COLO829 (cell line): ENCODE data around the gene UAP1.
"Not testable (repeated sequence)": the region's sequence is repeated elsewhere in the genome, so short reads cannot be mapped to it uniquely, and the experiment has no call there.

Experiments
- DNase-seq: peaks from one replicate; pipeline ENCODE4 v3.0.0; 2012; ENCODE audit warnings: low spot score

Gene UAP1

GRCh38 chr1:162565460-162565859, 3.9 kb downstream of the UAP1 start:
- DNase-seq: no peak

GRCh38 chr1:162566870-162567269, 5.3 kb downstream of the UAP1 start:
- DNase-seq: no peak

GRCh38 chr1:162568802-162569201, 7.3 kb downstream of the UAP1 start:
- no peak for DNase-seq

- no peak for DNase-seq
These were observed 9.2 kb downstream of the UAP1 start for GRCh38 chr1:162570718-162571117.

- DNase-seq: not testable (repeated sequence)
These were observed 9.6 kb downstream of the UAP1 start for GRCh38 chr1:162571121-162571520.

- no peak for DNase-seq
These were observed 10.2 kb downstream of the UAP1 start for GRCh38 chr1:162571696-162572095.

- no peak for DNase-seq
These were observed 11.6 kb downstream of the UAP1 start for GRCh38 chr1:162573136-162573535.

- no peak for DNase-seq
These were observed 16.7 kb downstream of the UAP1 start for GRCh38 chr1:162578071-162578700.

- DNase-seq: no peak
These were observed 17.4 kb downstream of the UAP1 start for GRCh38 chr1:162578936-162579335.

GRCh38 chr1:162580308-162580707, 18.8 kb downstream of the UAP1 start:
- DNase-seq: no peak

GRCh38 chr1:162582901-162583300, 21.4 kb downstream of the UAP1 start:
- DNase-seq: not testable (repeated sequence)

GRCh38 chr1:162585101-162585500, 23.6 kb downstream of the UAP1 start:
- not testable (repeated sequence) for DNase-seq

GRCh38 chr1:162587347-162587746, 25.8 kb downstream of the UAP1 start:
- DNase-seq: no peak

- DNase-seq: no peak
These were observed 26.3 kb downstream of the UAP1 start for GRCh38 chr1:162587761-162588260.

- peak; percentile 98 for DNase-seq
These were observed 28.6 kb downstream of the UAP1 start for GRCh38 chr1:162590101-162590500.

GRCh38 chr1:162590686-162591085, 29.2 kb downstream of the UAP1 start:
- peak; percentile 65 for DNase-seq

- DNase-seq: no peak
These were observed 35.1 kb downstream of the UAP1 start for GRCh38 chr1:162596514-162597170.

- DNase-seq: no peak
These were observed 37.9 kb downstream of the UAP1 start for GRCh38 chr1:162599451-162599850.

- not testable (repeated sequence) for DNase-seq
These were observed 41.6 kb downstream of the UAP1 start for GRCh38 chr1:162603117-162603516.

- DNase-seq: peak; percentile 97
These were observed 43.9 kb downstream of the UAP1 start for GRCh38 chr1:162605225-162605927.

GRCh38 chr1:162609306-162609705, 47.8 kb downstream of the UAP1 start:
- no peak for DNase-seq

GRCh38 chr1:162612606-162613400, 51.3 kb downstream of the UAP1 start:
- DNase-seq: no peak
